ENCODE results near the gene MLIP. TPM values are rescaled to one million over a fixed set of nuclear protein-coding genes. Genes with fewer than 3 reads are reported as not detected.

Gene MLIP
- total RNA-seq, 3 donors from 2014 or later = 0.44 to 4.5 TPM; not detected in 1

DNA sequence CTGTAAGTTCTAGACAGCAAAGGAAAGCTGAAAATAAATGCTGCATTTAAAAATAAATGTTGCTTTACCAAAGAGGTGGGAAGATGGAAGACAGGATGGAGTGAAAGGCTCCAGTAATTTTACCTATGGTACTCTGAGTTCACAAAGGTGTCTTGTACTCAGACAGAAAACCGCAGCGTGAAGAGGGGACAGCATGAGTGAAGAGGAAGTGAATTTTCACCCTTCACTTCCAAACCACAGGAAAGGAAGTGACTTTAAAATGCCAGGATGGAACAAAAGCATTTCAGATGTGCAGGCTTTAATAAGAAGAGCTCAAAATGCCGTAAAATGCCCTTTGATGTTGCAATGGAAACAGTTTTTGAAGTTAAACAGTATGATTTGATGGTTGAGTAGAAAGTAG, 105.8 kb downstream of the MLIP start:
- Histone ChIP-seq H3K4me1 (no peaks in the 10 kb centered on the region), H3K36me3 (no peaks in the 10 kb centered on the region), H3K4me3 (no peak overlapping the region), H3K27ac (no peak overlapping the region), H3K9me3 (no peaks in the 10 kb centered on the region), H3K27me3 (no peaks in the 10 kb centered on the region)
- DNase-seq (ENCODE audit: low spot score in 2 of 2) = no peak
- intact Hi-C loops (cut with DNase I; ENCODE audit: low total_unique reads) = no loop called here
- TF ChIP-seq, protein P1, sequence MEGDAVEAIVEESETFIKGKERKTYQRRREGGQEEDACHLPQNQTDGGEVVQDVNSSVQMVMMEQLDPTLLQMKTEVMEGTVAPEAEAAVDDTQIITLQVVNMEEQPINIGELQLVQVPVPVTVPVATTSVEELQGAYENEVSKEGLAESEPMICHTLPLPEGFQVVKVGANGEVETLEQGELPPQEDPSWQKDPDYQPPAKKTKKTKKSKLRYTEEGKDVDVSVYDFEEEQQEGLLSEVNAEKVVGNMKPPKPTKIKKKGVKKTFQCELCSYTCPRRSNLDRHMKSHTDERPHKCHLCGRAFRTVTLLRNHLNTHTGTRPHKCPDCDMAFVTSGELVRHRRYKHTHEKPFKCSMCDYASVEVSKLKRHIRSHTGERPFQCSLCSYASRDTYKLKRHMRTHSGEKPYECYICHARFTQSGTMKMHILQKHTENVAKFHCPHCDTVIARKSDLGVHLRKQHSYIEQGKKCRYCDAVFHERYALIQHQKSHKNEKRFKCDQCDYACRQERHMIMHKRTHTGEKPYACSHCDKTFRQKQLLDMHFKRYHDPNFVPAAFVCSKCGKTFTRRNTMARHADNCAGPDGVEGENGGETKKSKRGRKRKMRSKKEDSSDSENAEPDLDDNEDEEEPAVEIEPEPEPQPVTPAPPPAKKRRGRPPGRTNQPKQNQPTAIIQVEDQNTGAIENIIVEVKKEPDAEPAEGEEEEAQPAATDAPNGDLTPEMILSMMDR (IDR thresholded peaks at IDR 0.05) = no peak
- no peak for TF ChIP-seq POLR2AphosphoS5 (IDR thresholded peaks at IDR 0.05)

DNA sequence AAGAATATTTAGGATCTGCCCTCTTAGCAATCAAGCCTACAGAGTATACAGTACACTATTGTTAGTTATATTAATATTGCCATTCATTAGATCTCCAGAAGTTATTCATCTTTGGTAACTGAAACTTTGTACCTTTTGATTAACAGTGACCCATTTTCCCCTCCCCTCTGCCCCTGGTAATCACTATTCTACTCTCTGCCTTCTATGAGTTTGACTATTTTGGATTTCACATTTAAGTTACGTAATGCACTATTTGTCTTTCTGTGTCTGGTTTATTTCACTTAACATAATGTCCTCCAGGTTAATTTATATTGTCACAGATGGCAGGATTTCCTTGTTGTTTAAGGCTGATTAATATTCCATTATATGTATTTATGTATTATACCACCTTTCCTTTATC, 111.0 kb downstream of the MLIP start:
- no peak for DNase-seq (ENCODE audit: low spot score in 2 of 2)
- TF ChIP-seq POLR2AphosphoS5 (IDR thresholded peaks at IDR 0.05) (no peak), POLR2A (IDR thresholded peaks at IDR 0.05) (no peak)
- TF ChIP-seq, protein P1 (IDR thresholded peaks at IDR 0.05) = no peak
- H3K27ac ChIP-seq = no peak overlapping the region
- H3K9me3 ChIP-seq = no peaks in the 10 kb centered on the region
- no peaks in the 10 kb centered on the region for H3K36me3 ChIP-seq
- no peaks in the 10 kb centered on the region for H3K4me1 ChIP-seq
- intact Hi-C loops (cut with DNase I; ENCODE audit: low total_unique reads) = no loop called here
- no peaks in the 10 kb centered on the region for H3K27me3 ChIP-seq
- H3K4me3 ChIP-seq = no peak overlapping the region

DNA sequence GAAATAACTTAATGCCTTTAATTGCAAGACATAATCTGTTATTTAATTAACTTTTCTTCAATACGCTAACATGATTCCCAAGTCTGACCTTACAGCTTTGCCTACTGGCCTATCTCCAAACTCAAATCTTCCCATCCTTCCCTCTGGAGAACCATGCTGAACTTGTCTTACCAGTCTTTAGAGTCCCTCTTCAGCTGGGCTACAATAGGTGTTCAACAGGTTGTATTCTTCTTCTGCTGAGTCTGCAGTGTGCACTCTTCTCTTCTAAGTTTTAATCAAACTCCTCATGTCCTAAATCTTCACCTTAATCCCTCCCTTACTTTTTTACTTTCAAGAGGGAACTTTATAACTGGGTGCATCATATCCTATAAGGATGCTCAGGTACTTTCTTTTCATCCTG, 121.5 kb downstream of the MLIP start:
- no peaks in the 10 kb centered on the region for H3K9me3 ChIP-seq
- intact Hi-C loops (cut with DNase I; ENCODE audit: low total_unique reads) = no loop called here
- no peak for DNase-seq (ENCODE audit: low spot score in 2 of 2)
- H3K36me3 ChIP-seq = no peaks in the 10 kb centered on the region
- H3K4me1 ChIP-seq = no peaks in the 10 kb centered on the region
- no peak overlapping the region for H3K27ac ChIP-seq
- TF ChIP-seq, protein P1 (IDR thresholded peaks at IDR 0.05) = no peak
- no peak for TF ChIP-seq POLR2A (IDR thresholded peaks at IDR 0.05)
- no peak for TF ChIP-seq POLR2AphosphoS5 (IDR thresholded peaks at IDR 0.05)
- no peaks in the 10 kb centered on the region for H3K27me3 ChIP-seq
- no peak overlapping the region for H3K4me3 ChIP-seq

DNA sequence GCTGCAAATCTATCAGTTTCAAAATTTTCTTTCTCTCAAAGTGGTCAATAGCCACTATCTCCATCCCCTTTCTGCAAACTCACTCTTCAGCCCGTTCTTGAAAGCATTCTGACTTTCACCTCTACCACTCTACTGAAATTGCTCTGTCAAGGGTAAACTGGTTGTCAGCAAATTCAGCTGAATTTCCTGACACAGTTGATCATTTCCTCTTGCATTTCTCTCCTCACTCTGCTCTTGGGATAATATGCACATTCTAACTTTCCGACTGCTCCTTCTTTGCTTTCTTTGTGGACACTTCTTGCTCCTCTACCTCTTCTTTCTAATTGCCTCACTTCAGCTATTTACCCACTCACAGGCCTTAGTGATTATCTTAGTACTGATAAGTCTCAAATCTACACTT, 123.3 kb downstream of the MLIP start:
- TF ChIP-seq POLR2AphosphoS5 (IDR thresholded peaks at IDR 0.05) = no peak
- no peak for TF ChIP-seq POLR2A (IDR thresholded peaks at IDR 0.05)
- TF ChIP-seq, protein P1 (IDR thresholded peaks at IDR 0.05) = no peak

DNA sequence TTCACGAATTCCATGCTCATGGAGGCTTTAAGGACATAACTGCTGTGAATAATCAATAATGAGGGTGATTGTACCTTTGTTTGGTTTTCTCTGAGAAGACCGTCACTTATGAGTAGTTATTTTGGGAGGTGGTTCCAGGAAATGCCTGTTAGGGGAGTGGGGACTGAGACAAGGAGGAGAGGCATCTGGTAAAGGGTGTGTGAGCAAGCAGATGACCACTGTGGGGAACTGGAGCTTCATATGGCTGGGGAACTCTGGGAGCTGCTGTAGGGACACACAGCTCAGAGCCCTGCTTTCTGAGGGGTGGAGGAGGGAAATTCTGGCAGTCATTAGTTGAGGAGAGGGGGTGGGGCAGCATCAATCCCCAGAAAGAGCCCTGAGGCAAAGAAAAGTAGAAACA, 125.7 kb downstream of the MLIP start:
- no peaks in the 10 kb centered on the region for H3K27me3 ChIP-seq
- H3K4me1 ChIP-seq = no peaks in the 10 kb centered on the region
- no peak for TF ChIP-seq POLR2AphosphoS5 (IDR thresholded peaks at IDR 0.05)
- TF ChIP-seq, protein P1 (IDR thresholded peaks at IDR 0.05) = no peak
- no peak for TF ChIP-seq POLR2A (IDR thresholded peaks at IDR 0.05)
- H3K4me3 ChIP-seq = no peak overlapping the region
- no peaks in the 10 kb centered on the region for H3K9me3 ChIP-seq
- intact Hi-C loops (cut with DNase I; ENCODE audit: low total_unique reads) = no loop called here
- H3K36me3 ChIP-seq = no peaks in the 10 kb centered on the region
- no peak overlapping the region for H3K27ac ChIP-seq
- no peak for DNase-seq (ENCODE audit: low spot score in 2 of 2)

More for the DNA sequence above, 123.3 kb downstream of the MLIP start:
- no peak for DNase-seq (ENCODE audit: low spot score in 2 of 2)
- intact Hi-C loops (cut with DNase I; ENCODE audit: low total_unique reads) = no loop called here
- Histone ChIP-seq H3K36me3 (no peaks in the 10 kb centered on the region), H3K9me3 (no peaks in the 10 kb centered on the region), H3K4me1 (no peaks in the 10 kb centered on the region), H3K27ac (no peak overlapping the region), H3K4me3 (no peak overlapping the region), H3K27me3 (no peaks in the 10 kb centered on the region)

Data from breast epithelium (tissue), 4 donors.